GM10266 (cell line): Measurements from ENCODE around the gene IQSEC3.

Experiments
- DNase-seq: peaks from one replicate; pipeline ENCODE4 v3.0.0; 2012; ENCODE audit errors: extremely low spot score
- CTCF ChIP-seq: IDR thresholded peaks from 2 replicates; pipeline ENCODE4 v1.5.1; 2012; ENCODE audit warnings: mild to moderate bottlenecking, low read depth; ENCODE audit not compliant: control insufficient read depth, insufficient read depth; ENCODE audit errors: missing control alignments

Gene IQSEC3

GRCh38 chr12:198705-199104 is 132.1 kb downstream of the IQSEC3 start:
- DNase-seq, result no peak
- TF ChIP-seq CTCF, result no peak

DNA sequence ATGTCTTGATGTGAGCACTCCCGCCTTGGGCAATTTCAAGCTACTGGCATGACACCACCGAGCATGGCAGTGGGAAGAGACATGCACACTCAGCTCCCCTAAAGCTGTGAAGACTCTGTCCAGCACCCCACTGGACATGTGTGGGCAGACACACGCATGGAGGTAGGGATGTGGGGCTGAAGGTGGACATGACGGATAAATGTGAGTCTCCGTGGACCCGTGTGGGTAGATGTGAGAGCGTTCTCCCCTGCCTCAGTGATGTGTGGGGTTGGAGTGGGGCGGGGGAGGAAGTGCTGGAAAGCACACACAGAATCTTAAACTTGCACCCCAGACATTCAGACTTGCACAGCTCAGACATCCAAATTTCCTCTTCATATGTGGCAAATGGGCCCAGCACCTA is 134.8 kb downstream of the IQSEC3 start:
- no peak for TF ChIP-seq CTCF
- DNase-seq, result no peak

- no peak for DNase-seq
- TF ChIP-seq CTCF, result no peak
Measured at GRCh38 chr12:202081-202731, 135.6 kb downstream of the IQSEC3 start.

DNA sequence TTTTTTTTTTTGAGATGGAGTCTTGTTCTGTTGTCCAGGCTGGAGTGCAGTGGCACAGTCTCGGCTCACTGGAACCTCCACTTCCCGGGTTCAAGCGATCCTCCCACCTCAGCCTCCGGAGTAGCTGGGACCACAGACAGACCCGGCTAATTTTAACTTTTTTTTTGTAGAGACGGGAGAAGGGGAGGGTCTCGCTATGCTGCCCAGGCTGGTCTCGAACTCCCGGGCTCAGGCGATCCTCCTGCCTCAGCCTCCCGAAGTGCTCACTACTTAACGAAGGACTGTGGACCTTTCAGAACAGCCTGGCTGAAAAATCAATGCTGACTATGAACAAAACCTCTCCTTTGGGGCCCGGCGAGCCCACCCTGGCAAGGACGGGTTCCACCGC is 136.5 kb downstream of the IQSEC3 start:
- no peak for DNase-seq
- no peak for TF ChIP-seq CTCF

GRCh38 chr12:203462-204260 is 137.1 kb downstream of the IQSEC3 start:
- no peak for TF ChIP-seq CTCF
- no peak for DNase-seq

- TF ChIP-seq CTCF, result no peak
- no peak for DNase-seq
Measured at GRCh38 chr12:204261-204678, 137.7 kb downstream of the IQSEC3 start.

- DNase-seq, result no peak
- TF ChIP-seq CTCF, result no peak
Measured at GRCh38 chr12:205026-205425, 138.5 kb downstream of the IQSEC3 start.
